Transverse colon (tissue), 4 donors: ENCODE data around the gene GPSM3.

ENCODE experiments used
- CTCF ChIP-seq, 5 experiments: fragments of 200-600 bp in 3 of 5; fragments of 450-650 bp in 2 of 5; sonication (generic) in 3 of 5; IDR thresholded peaks; 1 replicate in 2 of 5; 2 replicates in 3 of 5; pipeline ENCODE4 v1.5.1; 2016 to 2017; ENCODE audit warnings: antibody characterized with exemption in 5 of 5, inconsistent platforms in 3 of 5, mild to moderate bottlenecking in 2 of 5, moderate library complexity in 1 of 5
- POLR2A ChIP-seq: fragments of 450-650 bp; IDR thresholded peaks from one replicate; pipeline ENCODE4 v1.6.1; 2016; ENCODE audit warnings: antibody characterized with exemption, mild to moderate bottlenecking, moderate library complexity
- POLR2AphosphoS5 ChIP-seq, 3 donors: sonication (generic); formaldehyde crosslinking; IDR thresholded peaks; one replicate each; pipeline ENCODE4 v1.6.1; 2016; ENCODE audit warnings: antibody characterized with exemption in 3 of 3

- no peak for TF ChIP-seq CTCF (IDR thresholded peaks at IDR 0.05)
- TF ChIP-seq POLR2A: peak; percentile 69
- peak in 2 of 3 donors; percentile 54 to 60 for TF ChIP-seq POLR2AphosphoS5 (IDR thresholded peaks at IDR 0.05)
Observed at GRCh38 chr6:32177788-32178546, 14.5 kb downstream of the GPSM3 start, which contains the start of gene RNF5.
